Neural progenitor cell (in vitro differentiated cells): ENCODE data around the gene TNN.

Source experiments
- EZH2 ChIP-seq: fragments of 200-600 bp; sonication (generic); IDR thresholded peaks from 2 replicates; pipeline ENCODE4 v1.6.1; 2017; ENCODE audit warnings: antibody characterized with exemption, mild to moderate bottlenecking, moderate library complexity
- TF ChIP-seq, protein P1 (sequence below): fragments of 200-600 bp; sonication (generic); IDR thresholded peaks from 2 replicates; pipeline ENCODE4 v1.5.1; 2017; ENCODE audit warnings: antibody characterized with exemption, mild to moderate bottlenecking

DNA sequence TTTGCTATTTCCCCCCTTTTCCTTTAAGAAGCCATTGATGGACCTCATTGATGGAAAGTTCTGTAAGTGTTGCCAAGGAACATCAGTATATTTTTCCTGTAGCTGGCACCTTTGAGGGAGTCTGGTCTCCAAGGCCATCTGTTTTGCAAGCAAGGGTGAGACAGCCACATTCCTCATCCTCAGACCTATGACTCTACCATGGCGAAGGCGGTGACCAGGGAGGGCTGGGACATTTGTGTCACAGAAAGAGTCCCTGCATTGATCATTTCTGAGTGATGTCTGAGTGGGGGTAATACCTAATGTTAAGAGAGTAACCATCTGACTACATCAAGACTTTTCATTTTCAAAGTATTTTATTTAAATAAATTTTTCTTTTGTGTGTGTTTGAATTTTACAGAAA is 89.6 kb downstream of the TNN start:
- no peak for TF ChIP-seq EZH2
- TF ChIP-seq, protein P1, sequence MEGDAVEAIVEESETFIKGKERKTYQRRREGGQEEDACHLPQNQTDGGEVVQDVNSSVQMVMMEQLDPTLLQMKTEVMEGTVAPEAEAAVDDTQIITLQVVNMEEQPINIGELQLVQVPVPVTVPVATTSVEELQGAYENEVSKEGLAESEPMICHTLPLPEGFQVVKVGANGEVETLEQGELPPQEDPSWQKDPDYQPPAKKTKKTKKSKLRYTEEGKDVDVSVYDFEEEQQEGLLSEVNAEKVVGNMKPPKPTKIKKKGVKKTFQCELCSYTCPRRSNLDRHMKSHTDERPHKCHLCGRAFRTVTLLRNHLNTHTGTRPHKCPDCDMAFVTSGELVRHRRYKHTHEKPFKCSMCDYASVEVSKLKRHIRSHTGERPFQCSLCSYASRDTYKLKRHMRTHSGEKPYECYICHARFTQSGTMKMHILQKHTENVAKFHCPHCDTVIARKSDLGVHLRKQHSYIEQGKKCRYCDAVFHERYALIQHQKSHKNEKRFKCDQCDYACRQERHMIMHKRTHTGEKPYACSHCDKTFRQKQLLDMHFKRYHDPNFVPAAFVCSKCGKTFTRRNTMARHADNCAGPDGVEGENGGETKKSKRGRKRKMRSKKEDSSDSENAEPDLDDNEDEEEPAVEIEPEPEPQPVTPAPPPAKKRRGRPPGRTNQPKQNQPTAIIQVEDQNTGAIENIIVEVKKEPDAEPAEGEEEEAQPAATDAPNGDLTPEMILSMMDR = no peak
